Measurements from ENCODE around the gene ZNF20. TPM values are rescaled to one million over a fixed set of nuclear protein-coding genes. Genes with fewer than 3 reads are reported as not detected.
"Not testable (repeated sequence)": the region's sequence is repeated elsewhere in the genome, so short reads cannot be mapped to it uniquely, and the experiment has no call there.

The ZNF20 gene
- polyA plus RNA-seq, 1 donor, result 7.0 TPM

GRCh38 chr19:12112701-12113100, 27.4 kb downstream of the ZNF20 start:
- WGBS (ENCODE audit: insufficient coverage, low lambda C conversion rate), result 100% methylated on average over 1 of the region's 8 CpGs
- peaks cover 28% of the 10 kb centered on the region for H3K36me3 ChIP-seq (ENCODE audit: control insufficient read depth, insufficient read depth, low read length)
- H3K27ac ChIP-seq (ENCODE audit: low read length), result no peak overlapping the region
- H3K4me3 ChIP-seq (ENCODE audit: low read length), result no peak overlapping the region
- no peak for DNase-seq
- H3K27me3 ChIP-seq (ENCODE audit: control insufficient read depth, insufficient read depth, low read length), result no peaks in the 10 kb centered on the region
- peaks cover 14% of the 10 kb centered on the region for H3K9me3 ChIP-seq (ENCODE audit: control insufficient read depth, low read depth, low read length)
- H3K4me1 ChIP-seq (ENCODE audit: control insufficient read depth, insufficient read depth, low read length), result no peaks in the 10 kb centered on the region

DNA sequence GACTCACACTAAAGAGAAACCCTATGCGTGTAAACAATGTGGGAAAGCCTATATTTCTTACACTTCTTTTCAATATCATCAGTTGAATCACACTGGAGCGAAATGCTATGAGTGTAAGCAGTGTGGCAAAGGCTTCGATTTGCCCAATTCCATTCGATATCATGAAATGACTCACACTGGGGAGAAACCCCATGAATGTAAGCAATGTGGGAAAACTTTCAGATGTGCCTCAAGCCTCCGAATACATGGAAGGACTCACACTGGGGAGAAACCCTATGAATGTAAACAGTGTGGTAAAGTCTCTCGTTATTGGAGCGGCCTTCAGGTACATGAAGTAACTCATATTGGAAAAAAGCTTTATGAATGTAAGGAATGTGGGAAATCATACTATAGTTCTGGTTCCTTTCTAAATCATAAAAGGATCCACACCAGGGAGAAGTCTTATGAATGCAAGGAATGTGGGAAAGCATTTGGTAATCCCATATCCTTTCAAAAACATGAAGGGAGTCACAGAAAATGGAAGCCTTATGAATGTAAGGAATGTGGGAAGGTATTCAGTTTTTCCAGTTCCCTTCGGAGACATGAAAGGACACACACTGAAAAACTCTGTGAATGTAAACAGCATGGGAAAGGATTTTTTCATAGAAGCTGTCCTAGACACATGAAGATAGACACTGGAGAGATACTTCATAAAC, 28.1 kb downstream of the ZNF20 start:
- no peak for DNase-seq
- Histone ChIP-seq H3K27ac (ENCODE audit: low read length) (no peak overlapping the region), H3K4me3 (ENCODE audit: low read length) (no peak overlapping the region), H3K27me3 (ENCODE audit: control insufficient read depth, insufficient read depth, low read length) (no peaks in the 10 kb centered on the region), H3K36me3 (ENCODE audit: control insufficient read depth, insufficient read depth, low read length) (peaks cover 28% of the 10 kb centered on the region), H3K9me3 (ENCODE audit: control insufficient read depth, low read depth, low read length) (peaks cover 10% of the 10 kb centered on the region), H3K4me1 (ENCODE audit: control insufficient read depth, insufficient read depth, low read length) (no peaks in the 10 kb centered on the region)
- 67% methylated on average over 1 of the region's 8 CpGs for WGBS (ENCODE audit: insufficient coverage, low lambda C conversion rate)

GRCh38 chr19:12111176-12111575, 29.0 kb downstream of the ZNF20 start:
- no peaks in the 10 kb centered on the region for H3K27me3 ChIP-seq (ENCODE audit: control insufficient read depth, insufficient read depth, low read length)
- H3K36me3 ChIP-seq (ENCODE audit: control insufficient read depth, insufficient read depth, low read length), result peaks cover 28% of the 10 kb centered on the region
- WGBS (ENCODE audit: insufficient coverage, low lambda C conversion rate), result no CpG with 5 or more reads among the region's 2 CpGs
- H3K9me3 ChIP-seq (ENCODE audit: control insufficient read depth, low read depth, low read length), result peaks cover 13% of the 10 kb centered on the region
- no peak overlapping the region for H3K4me3 ChIP-seq (ENCODE audit: low read length)
- no peaks in the 10 kb centered on the region for H3K4me1 ChIP-seq (ENCODE audit: control insufficient read depth, insufficient read depth, low read length)
- H3K27ac ChIP-seq (ENCODE audit: low read length), result no peak overlapping the region
- DNase-seq, result no peak

- not testable (repeated sequence) for H3K9me3 ChIP-seq (ENCODE audit: control insufficient read depth, low read depth, low read length); H3K4me3 ChIP-seq (ENCODE audit: low read length); H3K36me3 ChIP-seq (ENCODE audit: control insufficient read depth, insufficient read depth, low read length); H3K4me1 ChIP-seq (ENCODE audit: control insufficient read depth, insufficient read depth, low read length); DNase-seq; H3K27ac ChIP-seq (ENCODE audit: low read length); H3K27me3 ChIP-seq (ENCODE audit: control insufficient read depth, insufficient read depth, low read length)
- 92% methylated on average over 2 of the region's 4 CpGs for WGBS (ENCODE audit: insufficient coverage, low lambda C conversion rate)
Observed at GRCh38 chr19:12103909-12104308, 36.2 kb downstream of the ZNF20 start.

GRCh38 chr19:12098040-12098439, 42.1 kb downstream of the ZNF20 start:
- Histone ChIP-seq H3K27ac (ENCODE audit: low read length) (no peak overlapping the region), H3K4me3 (ENCODE audit: low read length) (no peak overlapping the region), H3K36me3 (ENCODE audit: control insufficient read depth, insufficient read depth, low read length) (peaks cover 3% of the 10 kb centered on the region), H3K9me3 (ENCODE audit: control insufficient read depth, low read depth, low read length) (peaks cover 4% of the 10 kb centered on the region), H3K27me3 (ENCODE audit: control insufficient read depth, insufficient read depth, low read length) (no peaks in the 10 kb centered on the region), H3K4me1 (ENCODE audit: control insufficient read depth, insufficient read depth, low read length) (no peaks in the 10 kb centered on the region)
- WGBS (ENCODE audit: insufficient coverage, low lambda C conversion rate), result no CpG with 5 or more reads among the region's 9 CpGs
- DNase-seq, result no peak

GRCh38 chr19:12095111-12095790, 44.9 kb downstream of the ZNF20 start:
- DNase-seq, result no peak
- H3K27ac ChIP-seq (ENCODE audit: low read length), result no peak overlapping the region
- H3K36me3 ChIP-seq (ENCODE audit: control insufficient read depth, insufficient read depth, low read length), result peaks cover 4% of the 10 kb centered on the region
- no peaks in the 10 kb centered on the region for H3K27me3 ChIP-seq (ENCODE audit: control insufficient read depth, insufficient read depth, low read length)
- H3K4me3 ChIP-seq (ENCODE audit: low read length), result no peak overlapping the region
- 100% methylated on average over 3 of the region's 4 CpGs for WGBS (ENCODE audit: insufficient coverage, low lambda C conversion rate)
- H3K4me1 ChIP-seq (ENCODE audit: control insufficient read depth, insufficient read depth, low read length), result no peaks in the 10 kb centered on the region
- H3K9me3 ChIP-seq (ENCODE audit: control insufficient read depth, low read depth, low read length), result peaks cover 4% of the 10 kb centered on the region

DNA sequence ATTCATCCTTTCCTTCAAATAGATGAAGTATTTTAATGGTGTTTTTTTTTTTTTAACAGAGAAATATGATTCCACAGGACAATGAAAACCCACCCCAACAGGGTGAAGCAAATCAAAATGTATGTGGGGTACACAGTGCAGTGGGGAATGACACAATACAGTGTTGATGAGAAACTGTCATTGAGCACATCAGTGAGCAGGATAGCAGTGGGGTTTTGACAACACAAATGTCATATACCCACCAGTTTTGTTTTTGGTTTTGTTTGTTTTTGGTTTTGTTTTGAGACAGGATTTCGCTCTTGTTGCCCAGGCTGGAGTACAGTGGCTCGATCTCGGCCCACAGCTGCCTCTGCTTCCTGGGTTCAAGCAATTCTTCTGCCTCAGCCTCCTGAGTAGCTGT, 46.4 kb downstream of the ZNF20 start:
- no CpG with 5 or more reads among the region's 3 CpGs for WGBS (ENCODE audit: insufficient coverage, low lambda C conversion rate)
- no peaks in the 10 kb centered on the region for H3K27me3 ChIP-seq (ENCODE audit: control insufficient read depth, insufficient read depth, low read length)
- H3K9me3 ChIP-seq (ENCODE audit: control insufficient read depth, low read depth, low read length), result peaks cover 4% of the 10 kb centered on the region
- no peaks in the 10 kb centered on the region for H3K4me1 ChIP-seq (ENCODE audit: control insufficient read depth, insufficient read depth, low read length)
- H3K4me3 ChIP-seq (ENCODE audit: low read length), result no peak overlapping the region
- DNase-seq, result no peak
- H3K36me3 ChIP-seq (ENCODE audit: control insufficient read depth, insufficient read depth, low read length), result peaks cover 5% of the 10 kb centered on the region
- no peak overlapping the region for H3K27ac ChIP-seq (ENCODE audit: low read length)

DNA sequence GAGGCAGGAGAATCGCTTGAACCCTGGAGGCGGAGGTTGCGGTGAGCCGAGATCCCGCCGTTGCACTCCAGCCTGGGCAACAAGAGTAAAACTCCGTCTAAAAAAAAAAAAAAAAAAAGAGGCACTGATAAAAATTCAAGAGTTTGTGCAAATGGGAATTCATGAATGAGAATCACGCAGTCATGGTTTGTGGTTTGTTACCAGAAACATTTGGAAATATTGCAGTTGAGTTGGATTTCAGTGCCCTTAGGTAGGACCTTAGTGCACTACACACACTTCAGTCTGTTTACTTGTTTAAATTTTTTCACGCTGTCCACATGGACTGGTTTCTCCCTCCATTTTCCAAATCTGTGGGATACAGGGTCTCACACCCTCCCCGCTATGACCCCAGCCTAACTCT, 47.2 kb downstream of the ZNF20 start:
- H3K27me3 ChIP-seq (ENCODE audit: control insufficient read depth, insufficient read depth, low read length), result no peaks in the 10 kb centered on the region
- DNase-seq, result no peak
- H3K4me3 ChIP-seq (ENCODE audit: low read length), result peak overlapping the region; percentile 80
- no peaks in the 10 kb centered on the region for H3K4me1 ChIP-seq (ENCODE audit: control insufficient read depth, insufficient read depth, low read length)
- H3K9me3 ChIP-seq (ENCODE audit: control insufficient read depth, low read depth, low read length), result peaks cover 2% of the 10 kb centered on the region
- 50% methylated on average over 2 of the region's 10 CpGs for WGBS (ENCODE audit: insufficient coverage, low lambda C conversion rate)
- H3K27ac ChIP-seq (ENCODE audit: low read length), result peak overlapping the region; percentile 82
- H3K36me3 ChIP-seq (ENCODE audit: control insufficient read depth, insufficient read depth, low read length), result peaks cover 5% of the 10 kb centered on the region

GRCh38 chr19:12092065-12092867, 47.9 kb downstream of the ZNF20 start:
- Histone ChIP-seq H3K36me3 (ENCODE audit: control insufficient read depth, insufficient read depth, low read length) (peaks cover 5% of the 10 kb centered on the region), H3K27me3 (ENCODE audit: control insufficient read depth, insufficient read depth, low read length) (no peaks in the 10 kb centered on the region), H3K27ac (ENCODE audit: low read length) (peak overlapping the region; percentile 82), H3K9me3 (ENCODE audit: control insufficient read depth, low read depth, low read length) (peaks cover 3% of the 10 kb centered on the region), H3K4me1 (ENCODE audit: control insufficient read depth, insufficient read depth, low read length) (no peaks in the 10 kb centered on the region), H3K4me3 (ENCODE audit: low read length) (peak overlapping the region; percentile 80)
- 0% methylated on average over 1 of the region's 53 CpGs for WGBS (ENCODE audit: insufficient coverage, low lambda C conversion rate)
- DNase-seq, result peak; percentile 77 to 93

GRCh38 chr19:12090807-12091206, 49.3 kb downstream of the ZNF20 start:
- Histone ChIP-seq H3K4me1 (ENCODE audit: control insufficient read depth, insufficient read depth, low read length) (no peaks in the 10 kb centered on the region), H3K27ac (ENCODE audit: low read length) (no peak overlapping the region), H3K9me3 (ENCODE audit: control insufficient read depth, low read depth, low read length) (peaks cover 10% of the 10 kb centered on the region), H3K27me3 (ENCODE audit: control insufficient read depth, insufficient read depth, low read length) (no peaks in the 10 kb centered on the region), H3K4me3 (ENCODE audit: low read length) (no peak overlapping the region), H3K36me3 (ENCODE audit: control insufficient read depth, insufficient read depth, low read length) (peaks cover 5% of the 10 kb centered on the region)
- no CpG with 5 or more reads among the region's 5 CpGs for WGBS (ENCODE audit: insufficient coverage, low lambda C conversion rate)
- peak; percentile 42 to 51 for DNase-seq

Data from large intestine (tissue), 3 donors.